HG03039 (cell line): Measurements from ENCODE around the gene FAM193A.
"Not testable (repeated sequence)": the region's sequence is repeated elsewhere in the genome, so short reads cannot be mapped to it uniquely, and the experiment has no call there.

Source experiments
- ATAC-seq: cut with Tn5 transposase; IDR thresholded peaks from one replicate; pipeline ENCODE4 v1.9.1; 2021; ENCODE audit warnings: mild to moderate bottlenecking, moderate library complexity; ENCODE audit not compliant: unreplicated experiment

The FAM193A gene

DNA sequence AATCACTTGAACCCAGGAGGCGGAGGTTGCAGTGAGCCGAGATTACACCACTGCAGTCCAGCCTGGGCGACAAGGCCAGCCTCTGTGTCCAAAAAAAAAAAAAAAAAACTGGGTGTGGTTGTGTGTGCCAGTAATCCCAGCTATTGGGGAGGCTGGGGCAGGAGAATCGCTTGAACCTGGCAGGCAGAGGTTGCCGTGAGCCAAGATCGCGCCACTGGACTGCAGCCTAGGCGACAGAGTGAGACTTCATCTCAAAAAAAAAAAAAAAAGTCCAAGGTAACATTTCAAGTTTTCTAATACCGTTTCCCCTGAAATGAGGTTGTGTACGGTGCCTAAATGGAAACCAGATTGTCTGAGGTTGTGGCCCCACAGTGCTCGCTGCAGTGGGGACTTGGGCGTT, 35.6 kb downstream of the FAM193A start:
- ATAC-seq = no peak

DNA sequence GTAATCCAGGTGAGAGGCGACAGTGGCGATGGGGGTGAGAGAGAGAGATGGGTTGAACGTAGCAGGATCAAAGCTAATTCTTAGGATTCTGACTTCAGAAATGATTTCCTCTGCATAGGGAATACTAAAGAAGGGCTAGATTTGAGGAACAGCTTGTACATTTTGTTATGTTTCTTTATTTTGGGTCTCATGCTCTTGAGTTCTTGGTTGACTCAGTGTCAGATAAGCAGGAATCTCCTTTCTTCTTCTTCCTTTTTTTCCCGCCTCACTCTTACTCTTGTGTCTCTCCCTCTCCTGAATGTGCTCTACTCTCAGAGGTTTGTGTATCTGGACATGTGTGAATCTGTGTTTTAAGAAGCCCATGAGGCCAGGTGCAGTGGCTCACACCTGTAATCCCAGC, 36.4 kb downstream of the FAM193A start:
- no peak for ATAC-seq

DNA sequence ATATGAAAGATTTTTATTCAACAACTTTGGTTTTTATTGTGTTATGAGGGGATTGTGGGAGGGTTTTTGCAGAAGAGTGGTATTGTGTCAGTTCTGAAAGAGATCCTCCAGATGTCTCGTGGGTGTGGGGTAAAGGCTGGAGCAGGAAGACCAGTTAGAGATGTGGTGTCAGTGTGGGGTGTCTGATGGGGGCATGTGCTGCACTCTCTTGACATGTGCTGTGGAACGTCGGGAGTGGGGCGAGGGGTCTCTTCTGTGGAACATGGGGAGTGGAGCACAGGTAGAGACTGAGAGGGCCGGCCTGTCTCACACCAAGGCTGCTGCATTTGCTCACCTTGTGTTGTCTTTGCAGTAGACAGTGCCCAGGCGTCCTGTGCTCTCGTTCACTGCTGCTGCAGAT, 37.6 kb downstream of the FAM193A start:
- no peak for ATAC-seq

DNA sequence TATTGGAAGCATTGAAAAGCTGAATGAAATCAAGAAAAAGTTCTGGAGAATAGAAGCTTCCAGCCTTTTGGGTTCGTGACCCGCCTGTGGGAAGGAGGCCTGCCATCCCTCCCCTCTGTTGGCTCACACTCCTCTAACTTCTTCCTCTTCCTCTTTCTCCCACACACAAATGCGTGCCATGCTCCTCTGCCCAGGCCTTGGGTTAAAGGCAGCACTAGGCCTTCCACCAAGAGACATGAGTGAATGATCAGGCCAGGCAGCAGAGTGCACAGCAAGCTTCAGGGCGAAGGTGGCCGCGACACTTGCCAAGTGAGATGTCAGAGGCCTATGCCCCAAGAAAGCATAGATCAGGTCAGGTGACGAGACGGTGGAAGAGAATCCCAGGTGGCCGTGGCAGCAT, 38.4 kb downstream of the FAM193A start:
- no peak for ATAC-seq

DNA sequence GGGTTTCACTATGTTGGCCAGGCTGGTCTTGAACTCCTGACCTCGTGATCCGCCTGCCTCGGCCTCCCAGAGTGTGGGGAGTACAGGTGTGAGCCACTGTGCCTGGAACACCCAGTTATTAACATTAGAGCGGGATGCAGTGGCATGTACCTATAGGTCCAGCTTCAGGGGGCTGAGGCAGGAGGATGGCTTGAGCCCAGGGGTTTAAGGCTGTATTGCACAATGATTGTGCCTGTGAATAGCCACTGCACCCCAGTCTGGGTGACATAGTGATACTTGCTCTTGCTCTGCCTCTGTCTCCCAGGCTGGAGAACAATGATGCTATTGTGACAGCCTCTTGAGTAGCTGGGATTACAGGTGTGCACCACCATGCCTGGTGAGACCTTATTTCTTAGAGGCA, 39.8 kb downstream of the FAM193A start:
- no peak for ATAC-seq

DNA sequence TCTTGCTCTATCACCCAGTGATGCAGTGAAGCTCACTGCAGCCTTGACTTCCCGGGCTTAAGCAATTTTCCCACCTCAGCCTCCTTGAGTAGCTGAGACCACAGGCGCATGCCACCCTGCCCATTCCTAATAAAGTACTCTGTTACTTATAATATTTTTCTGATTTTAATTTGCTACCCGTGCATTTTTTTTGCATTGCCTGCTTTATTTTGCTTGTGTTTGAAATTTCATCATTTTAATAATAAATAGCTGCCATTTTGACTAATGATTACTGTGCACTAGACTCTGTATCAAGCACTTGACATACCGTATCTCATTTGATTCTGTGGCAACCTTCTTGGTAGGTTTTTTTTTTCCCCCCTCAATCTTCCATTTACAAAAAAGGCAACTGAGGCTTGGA, 41.7 kb downstream of the FAM193A start:
- ATAC-seq = no peak

DNA sequence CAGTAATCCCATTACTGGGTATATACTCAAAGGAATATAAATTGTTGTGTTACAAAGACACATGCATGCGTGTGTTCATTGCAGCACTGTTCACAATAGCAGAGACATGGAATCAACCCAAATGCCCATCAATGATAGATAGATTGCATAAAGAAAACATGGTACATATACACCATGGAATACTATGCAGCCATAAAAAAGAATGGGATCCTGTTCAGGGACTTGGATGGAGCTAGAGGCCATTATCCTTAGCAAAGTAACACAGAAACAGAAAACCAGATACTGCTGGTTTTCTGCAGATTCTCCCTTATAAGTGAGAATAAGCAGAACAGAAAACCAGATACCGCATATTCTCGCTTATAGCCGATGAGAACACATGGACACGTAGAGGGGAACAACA, 43.5 kb downstream of the FAM193A start:
- no peak for ATAC-seq

DNA sequence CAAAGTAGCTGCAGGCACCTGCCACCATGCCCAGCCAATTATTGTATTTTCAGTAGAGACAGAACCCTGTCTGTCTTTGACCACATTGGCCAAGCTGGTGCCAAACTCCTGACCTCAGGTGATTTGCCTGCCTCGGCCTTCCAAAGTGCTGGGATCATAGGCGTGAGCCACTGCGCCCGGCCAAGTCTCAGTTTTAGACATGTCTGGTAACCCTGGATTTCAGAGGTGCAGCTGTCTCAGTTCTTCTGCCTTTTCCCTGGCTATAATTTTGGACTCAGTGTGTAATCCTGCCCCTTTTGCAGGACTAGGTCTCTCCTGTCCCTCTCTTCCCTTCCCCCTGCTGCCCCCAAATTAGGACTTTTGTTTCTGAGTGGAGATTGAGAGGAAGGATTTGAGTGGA, 46.6 kb downstream of the FAM193A start:
- ATAC-seq = no peak

DNA sequence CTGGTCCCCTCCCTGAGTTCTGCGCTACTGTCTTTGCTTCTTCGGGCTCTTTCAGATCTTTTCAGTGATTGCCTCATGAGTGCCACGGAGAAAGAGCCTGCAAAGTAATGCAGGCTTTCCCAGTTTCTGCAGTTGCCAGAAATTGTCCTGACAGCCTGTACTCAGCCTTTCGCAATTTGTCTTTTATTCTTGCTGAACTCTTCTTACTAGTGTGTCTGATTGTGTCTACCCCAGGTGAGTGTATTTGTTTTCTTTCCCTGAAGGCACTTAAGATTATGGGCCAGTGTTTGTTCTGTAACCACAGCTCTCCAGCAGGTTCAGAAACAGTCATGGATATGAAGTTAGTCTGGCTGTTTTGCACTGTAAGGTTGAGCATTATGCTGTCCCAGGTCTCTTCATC, 47.1 kb downstream of the FAM193A start:
- ATAC-seq = no peak

DNA sequence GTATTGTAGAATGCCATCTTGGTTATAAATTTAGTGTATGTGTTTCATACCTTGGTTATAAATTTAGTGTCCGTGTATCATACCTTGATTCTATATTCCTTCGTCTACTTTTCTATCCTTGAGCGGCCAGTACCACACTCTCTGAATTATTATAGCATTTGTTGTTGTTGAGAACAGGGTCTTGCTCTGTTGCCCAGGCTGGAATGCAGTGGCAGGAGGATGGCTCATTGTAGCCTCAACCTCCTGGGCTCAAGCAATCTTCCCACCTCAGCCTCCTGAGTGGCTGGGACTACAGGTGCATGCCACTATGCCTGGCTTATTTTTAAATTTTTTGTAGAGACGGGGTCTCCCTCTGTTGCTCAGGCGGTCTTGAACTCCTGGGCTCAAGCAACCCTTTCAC, 50.1 kb downstream of the FAM193A start:
- no peak for ATAC-seq

DNA sequence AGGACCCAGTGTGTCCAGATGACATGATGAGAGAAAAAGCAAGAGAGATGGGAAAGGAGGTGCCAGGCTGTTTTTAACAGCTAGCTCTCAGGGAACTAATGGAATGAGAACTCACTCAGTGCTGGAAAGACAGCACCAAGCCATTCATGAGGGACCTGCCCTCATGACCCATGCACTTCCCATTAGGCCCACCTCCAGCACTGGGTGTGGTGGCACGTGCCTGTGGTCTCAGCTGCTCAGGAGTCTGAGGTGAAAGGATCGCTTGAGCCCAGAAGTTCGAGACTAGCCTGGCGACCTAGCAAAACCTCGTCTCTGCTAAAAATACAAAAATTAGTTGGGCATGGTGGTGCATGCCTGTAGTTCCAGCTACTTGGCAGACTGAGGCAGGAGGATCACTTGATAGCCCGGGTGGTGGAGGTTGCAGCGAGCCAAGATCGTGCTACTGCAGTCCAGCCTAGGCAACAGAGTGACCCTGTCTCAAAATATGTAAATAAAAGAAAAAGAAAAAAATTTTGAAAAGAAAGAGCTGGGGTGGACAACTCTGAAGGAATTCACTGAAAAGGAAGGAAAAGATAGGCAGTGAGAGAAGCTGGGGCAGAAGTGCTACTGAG, 50.9 kb downstream of the FAM193A start:
- ATAC-seq = no peak

DNA sequence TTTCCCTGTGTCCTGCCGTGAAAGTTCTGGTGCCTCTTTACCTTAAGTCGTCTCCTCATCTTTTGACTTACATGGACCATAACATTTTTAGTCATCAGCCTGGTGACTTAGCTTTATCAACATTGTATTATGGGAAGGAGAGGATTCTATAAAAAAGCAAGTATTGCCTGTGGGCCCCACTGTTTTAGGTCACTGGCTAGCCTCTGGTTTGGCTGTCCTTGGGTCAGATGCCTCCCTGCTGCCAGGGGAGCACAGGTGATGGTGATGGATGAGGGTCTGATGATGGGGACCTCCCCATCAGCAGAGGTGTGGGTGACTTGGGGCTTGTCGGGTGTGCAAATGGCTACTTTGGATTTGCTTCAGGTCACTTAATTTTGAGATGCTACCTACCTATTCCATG, 51.8 kb downstream of the FAM193A start:
- ATAC-seq = no peak

DNA sequence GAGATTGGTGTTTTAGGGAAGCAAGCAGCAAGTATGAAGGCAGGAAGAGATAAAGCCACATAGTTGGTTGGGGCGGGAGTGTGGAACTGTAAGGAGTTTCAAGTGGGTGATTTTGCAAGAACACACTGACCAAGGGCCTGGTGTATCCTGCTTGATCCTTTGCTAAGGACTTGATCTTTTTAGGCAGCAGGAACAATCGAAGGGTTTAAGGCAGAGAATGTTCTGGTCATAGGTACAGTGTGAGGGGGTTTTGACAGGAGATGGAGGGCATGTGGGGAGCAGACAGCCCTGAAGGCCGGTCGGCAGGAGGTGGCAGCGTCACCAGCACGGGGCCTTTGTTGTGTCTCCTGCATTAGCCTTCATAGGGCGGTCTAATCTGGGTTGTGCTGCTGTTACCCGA, 54.7 kb downstream of the FAM193A start:
- no peak for ATAC-seq

DNA sequence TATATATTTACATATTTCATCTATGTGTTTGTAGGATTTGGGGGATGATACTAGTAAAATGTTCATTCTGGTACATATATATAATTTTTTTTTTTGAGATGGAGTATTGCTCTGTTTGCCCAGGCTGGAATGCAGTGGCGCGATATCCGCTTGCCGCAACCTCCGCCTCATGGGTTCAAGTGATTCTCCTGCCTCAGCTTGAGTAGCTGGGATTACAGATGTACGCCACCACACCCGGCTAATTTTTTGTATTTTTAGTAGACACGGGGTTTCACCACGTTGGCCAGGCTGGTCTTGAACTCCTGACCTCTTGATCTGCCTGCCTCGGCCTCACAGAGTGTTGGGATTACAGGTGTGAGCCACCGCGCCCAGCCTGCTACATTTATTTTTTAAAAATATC, 55.6 kb downstream of the FAM193A start:
- not testable (repeated sequence) for ATAC-seq

DNA sequence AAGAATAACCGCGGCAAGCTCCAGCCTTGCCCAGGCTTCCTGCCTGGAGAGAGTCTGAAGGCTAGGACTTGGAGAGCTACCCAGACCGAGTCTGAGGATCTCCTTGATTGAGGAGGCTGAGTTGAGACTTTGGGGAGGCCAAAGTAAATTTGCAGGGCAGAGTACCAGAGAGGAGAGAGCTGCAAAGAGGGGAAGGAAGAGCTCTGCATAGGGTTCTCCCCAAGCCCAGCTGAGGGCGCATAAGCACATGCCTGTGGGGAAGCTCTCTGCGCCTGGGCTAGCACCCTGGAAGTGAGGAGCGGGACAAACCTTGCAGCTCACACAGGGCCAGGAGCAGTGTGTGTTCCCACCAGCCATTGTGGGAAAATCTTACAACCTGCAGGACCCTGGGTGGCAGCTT, 56.1 kb downstream of the FAM193A start:
- ATAC-seq = no peak

DNA sequence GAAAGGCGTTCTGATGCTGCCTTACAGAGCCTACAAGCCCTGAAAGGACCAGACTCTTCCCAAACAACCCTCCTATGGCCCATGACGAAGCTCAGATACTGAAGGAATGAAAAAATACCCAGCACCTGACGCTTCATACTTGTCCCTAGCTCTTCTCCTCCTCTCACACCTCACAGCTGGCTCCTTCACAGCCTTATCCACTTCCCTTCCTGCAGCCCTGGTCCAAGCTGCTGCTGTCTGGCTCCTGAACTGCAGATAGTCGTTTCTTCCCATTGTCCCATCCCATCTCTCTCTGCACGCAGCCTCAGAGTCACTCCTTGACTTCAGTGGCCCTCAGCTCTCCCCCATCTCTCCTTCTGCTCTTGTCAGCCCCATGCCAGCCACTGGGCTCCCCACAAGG, 56.6 kb downstream of the FAM193A start:
- ATAC-seq = no peak

DNA sequence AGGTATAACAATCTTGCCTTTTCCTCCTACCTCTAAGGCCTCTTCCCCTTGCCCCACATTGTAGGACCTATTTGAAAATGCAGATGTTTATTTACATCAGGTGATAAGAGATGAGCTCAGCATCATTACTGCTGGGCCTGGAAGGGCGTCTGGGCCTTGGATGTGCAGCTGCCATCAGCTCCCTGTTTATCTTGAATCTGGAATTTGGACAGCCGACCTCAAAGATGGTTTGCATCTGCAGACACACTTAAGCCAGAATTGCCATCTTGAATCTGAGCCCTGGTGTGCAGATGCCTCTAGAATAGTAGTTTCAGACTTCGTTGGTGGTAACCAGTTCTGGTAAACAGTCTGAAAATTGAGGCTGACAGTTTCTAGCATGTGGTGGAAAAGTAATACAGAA, 59.0 kb downstream of the FAM193A start:
- ATAC-seq = no peak

DNA sequence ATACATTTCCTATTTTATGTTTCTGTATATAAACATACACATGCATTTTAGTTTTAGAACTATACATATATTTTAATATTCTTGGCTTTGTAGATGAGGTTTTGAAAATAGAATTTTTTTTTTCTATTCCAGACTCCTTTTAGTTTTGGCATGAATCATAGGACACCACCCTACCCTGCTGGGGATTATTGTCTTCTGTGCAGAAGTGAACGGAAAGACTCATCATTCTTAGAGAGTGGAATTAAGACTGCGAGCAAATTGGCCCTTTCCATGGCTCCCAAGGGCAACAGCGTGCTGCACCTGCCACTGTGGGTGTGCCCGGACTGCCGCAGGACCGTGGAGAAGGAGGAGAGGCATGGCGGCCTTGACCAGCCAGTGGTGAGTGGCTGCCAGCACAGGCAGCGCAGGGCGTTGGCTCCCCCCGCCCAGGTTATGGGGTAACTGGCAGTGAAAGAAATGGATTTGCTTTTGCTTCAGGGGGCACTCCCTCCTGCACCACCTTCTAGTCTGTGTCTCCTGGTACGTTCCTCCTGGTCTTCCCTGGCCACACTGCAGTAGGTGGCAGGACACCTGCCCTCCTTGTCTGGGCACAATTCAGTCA, 59.6 kb downstream of the FAM193A start:
- no peak for ATAC-seq

DNA sequence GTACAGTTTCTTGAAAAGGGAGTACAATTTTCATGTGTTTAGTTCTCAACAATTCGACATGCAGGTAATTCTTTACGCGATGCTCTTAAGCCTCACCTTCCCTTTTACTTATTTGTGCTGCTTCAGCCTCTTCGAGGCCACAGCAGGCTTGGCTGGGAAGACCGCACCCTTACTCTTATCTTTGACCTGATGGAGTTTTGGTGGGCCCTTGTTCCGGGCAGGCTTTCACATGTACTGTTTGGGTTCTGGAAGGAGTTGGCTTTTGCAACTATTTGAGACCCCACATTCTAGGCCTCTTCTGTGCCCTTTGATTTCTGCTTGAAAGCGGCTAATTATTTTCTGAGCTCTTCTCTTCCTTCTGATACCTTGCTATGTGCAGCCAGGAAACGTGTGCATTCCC, 60.2 kb downstream of the FAM193A start:
- no peak for ATAC-seq

DNA sequence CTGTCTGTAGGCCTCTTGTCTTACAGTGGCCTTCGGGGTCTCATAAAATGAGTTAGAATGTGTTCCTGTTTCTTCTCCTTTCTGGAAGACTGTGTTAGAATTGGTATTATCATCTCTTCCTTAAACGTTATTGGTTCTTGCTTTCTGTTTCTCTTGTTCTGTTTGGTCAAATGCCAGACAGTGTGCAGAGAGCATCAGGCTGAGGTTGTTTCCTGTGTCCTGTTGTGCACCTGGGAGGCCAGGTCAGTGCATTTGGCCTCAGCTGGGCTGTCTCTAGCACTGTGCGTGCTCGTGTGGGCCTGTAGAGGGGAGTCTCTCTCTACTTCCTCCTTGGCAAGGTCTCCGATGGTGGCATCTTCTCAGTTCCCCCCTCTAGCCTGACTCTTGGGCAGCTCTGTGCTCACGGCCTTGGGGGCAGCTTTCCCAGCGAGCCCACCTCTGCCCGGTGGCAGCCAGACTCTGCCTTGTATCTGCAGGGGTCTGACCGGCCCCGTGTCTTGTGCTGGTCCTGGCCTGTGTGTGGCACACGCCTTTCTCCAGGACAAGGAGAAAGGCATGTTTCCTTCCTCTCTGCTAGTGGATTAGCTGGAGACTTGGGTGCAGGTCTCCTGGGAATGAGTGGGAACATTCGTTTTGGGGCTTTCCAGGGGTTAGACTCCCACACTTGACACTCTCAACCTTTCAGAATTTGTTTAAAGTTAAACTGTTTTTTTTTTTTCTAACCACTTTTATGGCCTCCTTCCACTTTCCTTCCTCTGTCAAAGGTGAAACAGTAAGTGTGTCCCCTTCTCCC, 62.3 kb downstream of the FAM193A start:
- peak; percentile 58 for ATAC-seq

DNA sequence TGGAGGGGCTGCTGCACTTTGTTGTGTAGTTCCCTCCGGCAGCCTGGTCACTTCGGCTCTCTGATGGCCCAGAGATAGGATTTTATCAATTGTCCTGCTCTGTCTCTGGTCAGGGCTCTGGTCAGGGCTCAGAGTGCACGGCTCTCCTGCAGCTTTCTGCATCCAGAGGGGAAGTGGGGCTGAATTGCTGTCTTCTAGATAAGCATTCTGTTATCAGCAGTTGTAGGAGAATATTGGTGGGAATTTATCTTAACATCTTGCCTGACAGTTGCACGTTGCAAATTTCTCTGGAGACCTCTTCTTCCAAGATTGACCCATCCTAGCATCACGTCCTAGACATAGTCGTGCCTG, 62.8 kb downstream of the FAM193A start:
- no peak for ATAC-seq

DNA sequence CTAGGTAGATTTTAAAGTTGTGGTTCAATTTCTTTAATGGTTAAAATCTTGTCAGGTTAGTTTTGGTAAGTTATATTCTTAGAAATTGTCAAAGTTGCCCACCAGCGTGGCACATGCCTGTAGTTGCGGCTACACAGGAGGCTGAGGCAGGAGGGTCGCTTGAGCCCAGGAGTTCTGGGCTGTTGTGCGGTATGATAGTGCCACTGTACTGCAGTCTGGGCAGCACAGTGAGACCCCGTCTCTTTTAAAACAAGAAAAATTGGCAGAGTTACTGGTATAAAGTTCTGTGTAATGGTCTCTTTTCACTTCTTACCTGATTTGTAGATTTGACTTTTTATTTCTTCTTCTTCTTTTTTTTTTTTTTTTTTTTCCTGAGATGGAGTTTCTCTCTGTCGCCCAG, 64.4 kb downstream of the FAM193A start:
- ATAC-seq = no peak

DNA sequence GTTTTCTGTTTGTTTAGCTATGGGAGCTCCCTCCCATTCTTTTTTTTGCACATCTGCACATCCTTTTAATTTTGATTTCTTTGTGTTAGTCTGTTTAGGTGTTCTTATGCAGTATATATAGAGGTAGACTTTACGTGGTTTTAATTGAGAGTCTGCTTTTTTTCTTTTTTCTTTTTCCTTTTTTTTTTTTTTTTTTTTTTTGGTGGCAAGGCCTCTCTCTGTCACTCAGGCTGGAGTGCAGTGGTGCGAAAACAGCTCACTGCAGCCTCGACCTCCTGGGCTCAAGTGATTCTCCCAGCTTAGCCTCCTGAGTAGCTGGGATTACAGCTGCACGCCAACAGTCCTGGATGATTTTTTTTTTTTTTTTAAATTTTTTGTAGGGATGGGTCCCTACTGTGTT, 68.2 kb downstream of the FAM193A start:
- no peak for ATAC-seq
